Endothelial cell of umbilical vein (primary cell): ENCODE data around the gene PPP1R16B. TPM values are rescaled to one million over a fixed set of nuclear protein-coding genes. Genes with fewer than 3 reads are reported as not detected.

ENCODE experiments used
- BruUV-seq: library from RNA; stranded (reverse); fragments of 400-500 nt; replicated peaks from 2 replicates; lab custom pipeline; 2021; lab: Mats Ljungman, UMichigan
- CTCF ChIA-PET: fragments of 300-600, 350-600 bp; sonication (Branson Sonifier 250); formaldehyde crosslinking; loops from one replicate; lab custom pipeline; 2021; ENCODE audit warnings: antibody characterized with exemption, inconsistent platforms; lab: Charles Lee
- POLR2A ChIA-PET: fragments of 300-600, 350-600 bp; sonication (Branson Sonifier 250); formaldehyde crosslinking; loops from one replicate; lab custom pipeline; 2021; ENCODE audit warnings: antibody characterized with exemption, inconsistent platforms; lab: Charles Lee
- DNase-seq: peaks from one replicate; pipeline ENCODE4 v3.0.0-alpha.2; 2011; ENCODE audit warnings: low read depth, low spot score
- FAIRE-seq: peaks from 2 replicates; lab custom pipeline; 2011; peaks lifted over from hg19 to GRCh38; lab: Jason Lieb, UNC
- H2AFZ ChIP-seq: 2 replicates; pipeline ENCODE4 v1.6.0; 2012; ENCODE audit warnings: low read depth, low read length, control low read depth, inconsistent platforms
- H3K27ac ChIP-seq: 2 replicates; pipeline ENCODE4 v1.5.1; 2011; ENCODE audit warnings: low read depth, mild to moderate bottlenecking, control low read depth, low read length, moderate library complexity; ENCODE audit not compliant: insufficient read depth
- H3K27me3 ChIP-seq, 2 experiments: 2 replicates each; pipeline versions ENCODE4 v1.6.0 to v1.6.1; 2011; ENCODE audit warnings: low read length in 2 of 2, mixed read lengths in 1 of 2; ENCODE audit not compliant: control insufficient read depth in 2 of 2, insufficient read depth in 2 of 2
- H3K36me3 ChIP-seq, 2 experiments: 2 replicates in 1 of 2; 3 replicates in 1 of 2; pipeline ENCODE4 v1.5.1; 2011; ENCODE audit warnings: low read length in 2 of 2, mild to moderate bottlenecking in 1 of 2, moderate library complexity in 1 of 2; ENCODE audit not compliant: control insufficient read depth in 2 of 2, insufficient read depth in 2 of 2; ENCODE audit errors: extremely low read depth in 1 of 2
- H3K4me1 ChIP-seq: 3 replicates; pipeline ENCODE4 v1.5.1; 2011; ENCODE audit warnings: mild to moderate bottlenecking, low read length; ENCODE audit not compliant: control insufficient read depth, insufficient read depth; ENCODE audit errors: extremely low read depth
- H3K4me2 ChIP-seq: 2 replicates; pipeline ENCODE4 v1.6.1; 2011; ENCODE audit warnings: low read length, control low read depth, mixed read lengths; ENCODE audit not compliant: insufficient read depth
- H3K4me3 ChIP-seq, 3 experiments: fragments of 200-600 bp in 1 of 3; sonication (generic), shearing (Covaris generic) in 1 of 3; replicated peaks in 1 of 3; 2 replicates each; pipeline ENCODE4 v1.5.1; 2011 to 2016; ENCODE audit warnings: control low read depth in 3 of 3, low read length in 3 of 3, mild to moderate bottlenecking in 2 of 3, inconsistent platforms in 1 of 3, low read depth in 1 of 3, moderate library complexity in 1 of 3; ENCODE audit not compliant: insufficient read depth in 1 of 3
- H3K79me2 ChIP-seq: 2 replicates; pipeline ENCODE4 v1.6.0; 2012; ENCODE audit warnings: low read length, inconsistent platforms; ENCODE audit not compliant: control insufficient read depth, insufficient read depth
- H3K9ac ChIP-seq: replicated peaks from 2 replicates; pipeline ENCODE3; 2011; ENCODE audit warnings: low read length, control low read depth; ENCODE audit not compliant: insufficient read depth; ENCODE audit errors: extremely low read depth
- H3K9me1 ChIP-seq: replicated peaks from 3 replicates; pipeline ENCODE4 v1.6.0; 2011; ENCODE audit warnings: mild to moderate bottlenecking, low read length; ENCODE audit not compliant: control insufficient read depth, insufficient read depth; ENCODE audit errors: extremely low read depth
- H3K9me3 ChIP-seq: replicated peaks from 2 replicates; pipeline ENCODE4 v1.5.1; 2012; ENCODE audit warnings: low read length, inconsistent platforms; ENCODE audit not compliant: control insufficient read depth, insufficient read depth
- H4K20me1 ChIP-seq: replicated peaks from 2 replicates; pipeline ENCODE3; 2011; ENCODE audit warnings: mild to moderate bottlenecking, low read length; ENCODE audit not compliant: control insufficient read depth, insufficient read depth; ENCODE audit errors: extremely low read depth
- EZH2 ChIP-seq: IDR thresholded peaks from 2 replicates; pipeline ENCODE4 v1.6.1; 2012; ENCODE audit warnings: borderline replicate concordance, low read depth, mild to moderate bottlenecking, moderate library complexity, low read length, inconsistent platforms; ENCODE audit not compliant: severe bottlenecking
- FOS ChIP-seq: IDR thresholded peaks from 2 replicates; pipeline ENCODE4 v1.6.1; 2011; ENCODE audit warnings: mild to moderate bottlenecking, low read length, moderate library complexity, borderline replicate concordance; ENCODE audit not compliant: insufficient read depth
- GATA2 ChIP-seq: IDR thresholded peaks from 2 replicates; pipeline ENCODE4 v1.7.0; 2011; ENCODE audit warnings: low read depth, mild to moderate bottlenecking, moderate library complexity, mixed read lengths, low read length; ENCODE audit not compliant: insufficient read length, insufficient read depth
- JUN ChIP-seq: IDR thresholded peaks from 2 replicates; pipeline ENCODE4 v1.6.1; 2011; ENCODE audit warnings: borderline replicate concordance, low read depth; ENCODE audit not compliant: insufficient read length, insufficient read depth
- MYC ChIP-seq: IDR thresholded peaks from one replicate; pipeline ENCODE4 v1.6.1; 2011; ENCODE audit warnings: mild to moderate bottlenecking, low read depth, low read length
- POLR2A ChIP-seq: IDR thresholded peaks from 2 replicates; pipeline ENCODE4 v1.6.1; 2012; ENCODE audit warnings: low read depth, mild to moderate bottlenecking, control low read depth, low read length
- POLR2AphosphoS5 ChIP-seq: IDR thresholded peaks from 2 replicates; pipeline ENCODE4 v1.6.1; 2012; ENCODE audit warnings: low read depth, mild to moderate bottlenecking, control low read depth, low read length, moderate library complexity; ENCODE audit not compliant: insufficient read depth
- dilution Hi-C: fragments of 300-500 bp; cut with MboI; formaldehyde crosslinking; loops from one replicate; pipeline ENCODE4 v1.15.0; 2019; ENCODE audit warnings: low sequenced_read_pairs; ENCODE audit not compliant: extremely low pct_ligation_motif_present
- intact Hi-C: fragments of 100-400 bp; cut with micrococcal nuclease; formaldehyde crosslinking; loops from one replicate; pipeline ENCODE4 v1.10.0; 2022
- polyA plus RNA-seq, 4 experiments: library from polyadenylated mRNA; depleted of rRNA in 3 of 4; stranded (reverse) in 3 of 4; unstranded in 1 of 4; fragments of >200 nt; gene quantifications; 2 replicates each; pipeline versions ENCODE4 v1.2.1 to v1.2.3, GENCODE V29; 2011 to 2012; ENCODE audit warnings: missing spikeins in 1 of 4
- total RNA-seq: library from RNA; stranded (reverse); gene quantifications from 2 replicates; pipeline ENCODE4 v1.2.3, GENCODE V29; 2021
- TF ChIP-seq, protein P1 (sequence below), 2 donors: IDR thresholded peaks; 1 replicate in 1 of 2; 2 replicates in 1 of 2; pipeline ENCODE4 v1.5.1; 2011; ENCODE audit warnings: low read length in 2 of 2, mild to moderate bottlenecking in 2 of 2, moderate library complexity in 2 of 2, control low read depth in 1 of 2, inconsistent platforms in 1 of 2, low read depth in 1 of 2; ENCODE audit not compliant: insufficient read depth in 1 of 2; ENCODE audit errors: extremely low read depth in 1 of 2
- TF ChIP-seq, protein P2 (sequence below): IDR thresholded peaks from 2 replicates; pipeline ENCODE4 v1.6.1; 2011; ENCODE audit not compliant: insufficient read depth, insufficient read length

The PPP1R16B gene
- total and polyA plus RNA-seq, 2 donors (not counting 3 experiments of a cell fraction or from before 2014, with no cell fraction given): 34.7 to 68.1 TPM

DNA sequence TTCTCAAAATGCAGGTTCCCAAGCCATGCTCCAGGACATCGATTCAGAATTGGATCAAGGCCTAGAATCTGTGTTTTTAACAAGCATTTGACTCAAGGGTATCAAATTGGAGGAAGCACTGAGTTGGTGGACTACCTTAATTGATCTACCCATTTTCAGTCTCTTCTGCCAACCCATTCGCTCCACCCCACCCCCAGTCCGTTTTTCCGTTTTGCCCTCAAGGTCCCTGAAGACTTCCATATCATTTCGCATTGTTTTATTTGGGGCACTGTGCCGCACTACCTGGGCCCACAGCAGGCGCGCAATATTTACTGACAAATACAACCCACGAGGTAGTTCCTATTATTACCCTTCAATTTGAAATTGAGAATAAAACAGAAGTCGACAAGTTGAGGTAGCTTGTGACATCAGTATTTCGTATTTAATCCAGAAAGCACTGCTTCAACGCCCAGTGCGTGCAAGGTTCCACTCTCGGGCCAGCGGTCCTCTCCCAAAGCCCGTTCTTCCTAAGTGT lies 156.1 kb downstream of the PPP1R16B start:
- ChIA-PET CTCF (interaction anchor here (0.6 to 2.2 kb wide), 16 partner anchors 11 to 88 kb away, joined by 3 to 28 read pairs (median 4); partner anchors contain the start of gene FAM83D), POLR2A (interaction anchor here (0.7 kb wide), 1 partner anchor 33 kb away, joined by 3 read pairs; no protein-coding TSS in a partner anchor)
- Histone ChIP-seq H4K20me1 (no peaks in the 10 kb centered on the region), H3K9me1 (no peaks in the 10 kb centered on the region), H3K9ac (peak overlapping the region; percentile 58), H3K36me3 (no peaks in the 10 kb centered on the region), H3K4me1 (peaks cover 19% of the 10 kb centered on the region), H3K79me2 (peaks cover 28% of the 10 kb centered on the region), H2AFZ (peak overlapping the region; percentile 62), H3K4me3 (peak overlapping the region in 2 of 3 experiments; percentile 55 to 95), H3K27me3 (no peaks in the 10 kb centered on the region), H3K27ac (peak overlapping the region; percentile 36), H3K9me3 (no peaks in the 10 kb centered on the region), H3K4me2 (peak overlapping the region; percentile 65)
- TF ChIP-seq FOS (no peak), POLR2AphosphoS5 (no peak), POLR2A (no peak), GATA2 (no peak), MYC (no peak), EZH2 (no peak), JUN (no peak)
- TF ChIP-seq, protein P1, sequence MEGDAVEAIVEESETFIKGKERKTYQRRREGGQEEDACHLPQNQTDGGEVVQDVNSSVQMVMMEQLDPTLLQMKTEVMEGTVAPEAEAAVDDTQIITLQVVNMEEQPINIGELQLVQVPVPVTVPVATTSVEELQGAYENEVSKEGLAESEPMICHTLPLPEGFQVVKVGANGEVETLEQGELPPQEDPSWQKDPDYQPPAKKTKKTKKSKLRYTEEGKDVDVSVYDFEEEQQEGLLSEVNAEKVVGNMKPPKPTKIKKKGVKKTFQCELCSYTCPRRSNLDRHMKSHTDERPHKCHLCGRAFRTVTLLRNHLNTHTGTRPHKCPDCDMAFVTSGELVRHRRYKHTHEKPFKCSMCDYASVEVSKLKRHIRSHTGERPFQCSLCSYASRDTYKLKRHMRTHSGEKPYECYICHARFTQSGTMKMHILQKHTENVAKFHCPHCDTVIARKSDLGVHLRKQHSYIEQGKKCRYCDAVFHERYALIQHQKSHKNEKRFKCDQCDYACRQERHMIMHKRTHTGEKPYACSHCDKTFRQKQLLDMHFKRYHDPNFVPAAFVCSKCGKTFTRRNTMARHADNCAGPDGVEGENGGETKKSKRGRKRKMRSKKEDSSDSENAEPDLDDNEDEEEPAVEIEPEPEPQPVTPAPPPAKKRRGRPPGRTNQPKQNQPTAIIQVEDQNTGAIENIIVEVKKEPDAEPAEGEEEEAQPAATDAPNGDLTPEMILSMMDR (IDR thresholded peaks at IDR 0.05; ENCODE audit: extremely low read depth in 1 of 2, insufficient read depth in 1 of 2, low read depth in 1 of 2, low read length in 2 of 2): no peak
- TF ChIP-seq, protein P2, sequence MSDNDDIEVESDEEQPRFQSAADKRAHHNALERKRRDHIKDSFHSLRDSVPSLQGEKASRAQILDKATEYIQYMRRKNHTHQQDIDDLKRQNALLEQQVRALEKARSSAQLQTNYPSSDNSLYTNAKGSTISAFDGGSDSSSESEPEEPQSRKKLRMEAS: no peak
- no peak for DNase-seq
- BruUV-seq: TSS peak; percentile 91
- intact Hi-C loops: loop anchor here (1.0 kb wide), 4 partner anchors 35 to 315 kb away; partner anchors contain the start of genes ACTR5 and FAM83D
- FAIRE-seq: no peak
- dilution Hi-C loops: no loop called here
